ACHN (cell line): ENCODE results near the gene HMGCS1.
"Not testable (repeated sequence)": the region's sequence is repeated elsewhere in the genome, so short reads cannot be mapped to it uniquely, and the experiment has no call there.

Source experiments
- DNase-seq: peaks from one replicate; pipeline ENCODE4 v3.0.0-alpha.2; 2015
- in situ Hi-C: cut with HindIII; loops from 2 replicates; pipeline ENCODE4 v1.10.0; 2017; ENCODE audit warnings: low sequenced_read_pairs, low pct_ligation_motif_present, low pct_unique_long_range_greater_than_20kb

The HMGCS1 gene

GRCh38 chr5:43287493-43287892 is 25.7 kb downstream of the HMGCS1 start:
- no peak for DNase-seq
- in situ Hi-C loops, result no loop called here

GRCh38 chr5:43286623-43287022 is 26.6 kb downstream of the HMGCS1 start:
- DNase-seq, result no peak
- in situ Hi-C loops, result no loop called here

GRCh38 chr5:43281840-43282658 is 31.2 kb downstream of the HMGCS1 start:
- in situ Hi-C loops, result no loop called here
- DNase-seq, result no peak

DNA sequence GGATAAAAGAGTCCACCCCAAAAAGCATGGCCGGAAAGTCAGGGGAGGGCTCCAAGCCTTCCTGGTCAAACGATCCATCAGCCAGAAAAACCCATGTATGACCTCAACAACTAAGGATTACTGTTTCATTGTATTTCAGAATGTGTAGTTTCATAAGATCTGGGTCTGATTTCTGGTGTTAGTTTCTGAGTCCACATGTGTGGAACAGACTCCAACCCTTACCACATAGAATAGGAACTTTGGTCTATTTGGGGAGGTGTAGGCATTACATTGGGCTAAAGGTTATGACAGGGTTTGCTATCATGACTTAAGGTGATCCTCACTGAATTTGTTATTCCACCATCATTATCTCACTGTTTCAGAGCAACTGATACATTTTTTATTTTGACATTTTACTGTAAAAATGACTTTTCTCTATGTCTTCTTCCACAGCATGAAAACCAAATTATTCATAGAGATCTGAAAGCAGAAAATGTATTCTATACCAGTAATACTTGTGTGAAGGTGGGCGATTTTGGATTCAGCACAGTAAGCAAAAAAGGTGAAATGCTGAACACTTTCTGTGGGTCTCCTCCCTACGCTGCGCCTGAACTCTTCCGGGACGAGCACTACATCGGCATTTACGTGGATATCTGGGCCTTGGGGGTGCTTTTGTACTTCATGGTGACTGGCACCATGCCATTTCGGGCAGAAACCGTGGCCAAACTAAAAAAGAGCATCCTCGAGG is 33.5 kb downstream of the HMGCS1 start:
- in situ Hi-C loops, result no loop called here

GRCh38 chr5:43275391-43275790 is 37.8 kb downstream of the HMGCS1 start:
- DNase-seq, result no peak
- in situ Hi-C loops, result no loop called here

More for the DNA sequence above, 33.5 kb downstream of the HMGCS1 start:
- no peak for DNase-seq

DNA sequence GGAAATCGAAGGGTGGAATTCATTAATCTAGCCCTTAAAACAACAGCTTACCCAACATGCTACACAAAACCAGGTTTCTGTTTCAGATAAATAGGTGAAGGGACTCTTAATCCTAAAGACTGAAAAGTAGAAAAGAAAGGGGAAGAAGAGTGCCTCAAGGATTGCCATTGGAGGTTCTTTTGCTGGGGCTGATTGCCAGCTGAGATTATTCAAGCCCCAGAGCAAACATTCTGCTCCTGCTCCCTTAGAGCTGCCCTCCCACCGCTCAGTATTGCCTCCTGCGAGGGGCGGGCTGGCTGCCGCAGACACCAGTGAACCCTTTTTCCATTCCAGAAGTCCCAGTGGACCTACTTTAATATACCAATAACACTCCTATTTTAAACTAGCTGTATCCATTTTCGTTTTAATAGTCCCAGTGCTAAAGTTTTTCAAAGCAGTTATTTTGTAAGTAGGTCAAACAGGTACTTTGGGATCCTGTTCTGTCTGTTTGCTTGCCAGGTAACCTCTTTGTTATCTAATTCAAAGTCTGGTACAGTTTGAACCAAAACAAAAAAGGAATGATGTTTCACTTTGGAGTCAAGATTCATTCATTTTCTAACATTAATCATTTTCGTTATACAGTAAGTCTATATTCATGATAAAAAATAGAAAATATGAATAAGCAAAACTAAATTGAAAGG is 38.6 kb downstream of the HMGCS1 start:
- in situ Hi-C loops, result no loop called here
- DNase-seq, result no peak

DNA sequence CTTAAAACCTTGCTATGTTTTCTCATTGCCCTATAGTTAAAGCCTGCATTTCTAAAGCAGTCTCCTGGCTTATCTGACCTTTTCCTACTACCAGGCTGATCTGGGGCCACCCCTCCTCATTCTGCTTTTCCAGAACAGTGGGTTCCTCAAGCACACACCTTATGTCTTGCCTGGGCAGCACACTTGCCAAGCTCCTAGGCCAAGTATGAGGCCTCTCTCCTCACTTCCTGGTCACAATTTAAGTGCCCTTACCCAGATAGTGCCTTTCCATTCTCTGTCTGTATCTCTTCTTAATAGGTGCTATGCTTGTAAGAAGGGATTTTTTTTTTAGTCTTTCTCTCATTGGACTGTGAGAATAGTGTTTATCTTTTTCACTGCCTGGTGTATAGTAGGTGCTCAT is 39.7 kb downstream of the HMGCS1 start:
- in situ Hi-C loops, result no loop called here
- DNase-seq, result no peak

GRCh38 chr5:43270645-43271044 is 42.6 kb downstream of the HMGCS1 start:
- in situ Hi-C loops, result no loop called here
- no peak for DNase-seq

DNA sequence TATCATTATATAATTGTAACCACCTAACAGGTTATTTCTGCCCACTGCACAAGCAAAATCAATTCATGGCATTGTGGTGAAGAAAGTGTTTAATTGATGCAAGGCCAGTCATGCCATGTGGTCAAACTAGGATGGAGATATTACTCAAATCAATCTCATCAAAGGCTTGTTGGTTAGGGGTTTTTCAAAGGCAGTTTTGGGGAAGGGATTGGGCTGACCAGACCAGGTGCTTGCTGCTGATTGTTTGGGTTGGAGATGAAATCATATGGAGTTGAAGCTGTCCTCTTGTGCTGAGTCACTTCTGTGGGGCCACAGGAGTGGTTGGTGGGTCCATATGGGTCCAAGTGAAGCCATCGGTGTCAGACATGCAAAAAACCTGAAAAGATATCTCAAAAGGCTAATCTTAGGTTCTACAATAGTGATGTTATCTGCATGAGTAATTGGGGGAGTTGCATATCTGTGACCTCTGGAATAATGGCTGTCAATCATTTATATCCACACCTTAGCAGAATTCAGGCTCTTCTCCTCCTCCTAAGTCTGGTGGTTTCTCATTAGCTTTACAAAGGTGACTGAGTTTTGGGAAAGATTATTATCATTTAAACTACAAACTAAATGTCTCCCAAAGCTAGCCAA is 44.9 kb downstream of the HMGCS1 start:
- DNase-seq, result no peak
- in situ Hi-C loops, result no loop called here

GRCh38 chr5:43262269-43262668 is 50.9 kb downstream of the HMGCS1 start:
- in situ Hi-C loops, result not testable (repeated sequence)

GRCh38 chr5:43258116-43258515 is 55.1 kb downstream of the HMGCS1 start:
- in situ Hi-C loops, result no loop called here
- no peak for DNase-seq

More at GRCh38 chr5:43262269-43262668, 50.9 kb downstream of the HMGCS1 start:
- not testable (repeated sequence) for DNase-seq

DNA sequence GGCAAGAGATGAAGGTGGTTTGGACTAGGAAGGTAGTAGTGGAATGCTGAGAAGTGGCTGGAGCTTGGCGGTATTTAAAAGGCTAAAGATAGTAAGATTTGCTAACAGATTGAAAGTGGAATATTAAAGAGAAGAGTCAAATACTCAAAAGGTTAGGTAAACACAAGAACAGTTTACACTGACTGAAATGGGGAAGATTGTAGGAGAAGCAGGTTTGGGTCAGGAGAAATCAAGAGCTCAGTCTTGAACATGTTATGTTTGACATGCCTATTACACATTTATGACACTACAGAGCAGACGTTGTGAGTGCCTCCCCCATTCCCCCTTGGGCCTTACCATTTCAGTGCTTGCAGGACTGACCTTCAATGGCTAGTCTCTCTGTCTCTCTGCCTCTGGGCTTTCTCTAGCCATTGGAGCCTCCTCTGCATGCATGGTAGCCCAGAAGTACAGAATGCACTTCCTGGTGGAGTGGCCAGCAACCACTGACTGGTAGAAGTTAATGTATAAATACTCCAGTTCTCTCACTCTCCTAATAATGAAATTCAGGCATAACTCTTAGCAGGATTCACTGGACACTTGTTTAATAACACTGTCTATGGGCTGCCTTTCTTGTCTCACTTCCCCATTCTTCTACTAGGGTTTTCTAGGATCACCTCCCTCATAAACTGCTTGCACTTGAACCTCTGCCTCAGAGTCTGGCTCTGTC is 56.8 kb downstream of the HMGCS1 start:
- peak; percentile 22 for DNase-seq
- in situ Hi-C loops, result no loop called here

DNA sequence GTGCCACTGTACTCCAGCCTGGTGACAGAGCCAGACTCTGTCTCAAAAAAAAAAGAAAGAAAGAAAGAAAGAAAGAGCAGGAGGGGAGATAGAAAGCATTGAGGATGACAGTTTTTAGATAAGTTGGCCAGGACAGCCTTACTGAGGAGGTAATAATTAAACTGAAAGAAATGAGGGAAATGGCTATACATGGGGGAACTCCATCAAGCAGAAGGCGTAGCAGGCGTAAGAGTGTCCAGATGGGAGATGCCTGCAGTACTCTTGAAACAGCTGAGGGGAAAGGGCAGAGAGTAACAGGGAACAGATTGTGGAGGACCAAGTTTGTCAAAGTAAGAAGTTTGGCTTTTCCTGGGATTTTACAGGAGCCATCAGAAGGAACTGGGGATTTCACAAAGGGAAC is 57.5 kb downstream of the HMGCS1 start:
- no peak for DNase-seq
- in situ Hi-C loops, result no loop called here

- no peak for DNase-seq
- in situ Hi-C loops, result no loop called here
Measured at GRCh38 chr5:43251754-43252153, 61.5 kb downstream of the HMGCS1 start.

DNA sequence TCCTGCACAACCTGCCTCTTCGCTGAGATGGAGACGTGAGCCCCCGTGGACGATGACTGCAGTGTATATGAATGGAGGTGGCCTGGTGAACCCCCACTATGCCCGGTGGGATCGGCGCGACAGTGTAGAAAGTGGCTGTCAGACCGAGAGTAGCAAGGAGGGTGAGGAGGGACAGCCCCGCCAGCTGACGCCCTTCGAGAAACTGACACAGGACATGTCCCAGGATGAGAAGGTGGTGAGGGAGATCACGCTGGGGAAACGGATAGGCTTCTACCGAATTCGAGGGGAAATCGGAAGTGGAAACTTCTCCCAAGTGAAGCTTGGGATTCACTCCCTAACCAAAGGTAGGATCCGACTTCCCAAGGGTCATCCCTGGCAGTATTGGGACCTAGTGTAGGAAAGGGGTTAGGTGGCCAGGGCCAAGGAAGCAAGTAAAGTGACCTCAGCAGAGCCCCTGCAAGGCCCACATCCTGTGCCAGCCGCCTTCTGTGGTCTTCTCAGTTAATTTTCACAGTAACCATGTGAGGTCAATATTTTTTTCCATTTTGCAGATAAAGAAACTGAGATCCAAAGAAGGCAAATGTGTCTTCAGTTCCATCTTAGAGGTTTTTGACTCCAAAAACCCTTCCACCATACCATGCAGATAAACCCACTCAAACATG is 67.4 kb downstream of the HMGCS1 start:
- no peak for DNase-seq
- in situ Hi-C loops, result no loop called here

GRCh38 chr5:43244823-43245565 is 68.2 kb downstream of the HMGCS1 start:
- in situ Hi-C loops, result no loop called here
- DNase-seq, result no peak

DNA sequence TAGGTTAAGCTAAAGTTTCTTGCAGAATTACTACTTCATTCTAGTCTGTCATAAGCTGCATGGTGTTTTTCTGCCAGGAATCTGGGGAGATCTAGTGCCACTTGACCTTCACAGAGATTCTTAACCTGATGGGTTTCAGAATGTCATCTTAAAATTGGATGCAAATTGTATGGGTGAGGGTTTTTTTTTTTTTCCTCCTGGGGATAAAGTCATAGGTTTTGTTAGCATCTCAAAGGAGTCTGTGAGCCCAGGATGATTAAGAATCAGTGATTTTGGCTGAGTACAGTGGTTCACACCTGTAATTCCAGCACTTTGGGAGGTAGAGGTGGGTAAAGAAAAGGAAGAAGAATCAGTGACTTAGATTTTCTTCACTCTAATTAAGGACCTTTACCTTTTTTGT is 69.9 kb downstream of the HMGCS1 start:
- DNase-seq, result no peak
- in situ Hi-C loops, result no loop called here
